ENCODE measurements around the gene E2F3.
"Not testable (repeated sequence)": the region's sequence is repeated elsewhere in the genome, so short reads cannot be mapped to it uniquely, and the experiment has no call there.

E2F3 gene

DNA sequence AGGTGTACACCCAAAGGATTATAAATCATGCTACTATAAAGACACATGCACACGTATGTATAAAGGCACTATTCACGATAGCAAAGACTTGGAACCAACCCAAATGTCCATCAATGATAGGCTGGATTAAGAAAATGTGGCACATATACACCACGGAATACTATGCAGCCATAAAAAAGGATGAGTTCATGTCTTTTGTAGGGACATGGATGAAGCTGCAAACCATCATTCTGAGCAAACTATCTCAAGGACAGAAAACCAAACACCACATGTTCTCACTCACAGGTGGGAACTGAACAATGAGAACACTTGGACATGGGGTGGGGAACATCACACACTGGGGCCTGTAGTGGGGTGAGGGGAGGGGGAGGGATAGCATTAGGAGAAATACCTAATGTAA is 123.5 kb downstream of the E2F3 start:
- H3K36me3 Mint-ChIP-seq; H3K4me1 Mint-ChIP-seq; DNase-seq (ENCODE audit: low spot score in 2 of 2); H3K27ac Mint-ChIP-seq; H3K4me3 Mint-ChIP-seq; ATAC-seq (ENCODE audit: low read depth); H3K27me3 Mint-ChIP-seq; H3K9me3 Mint-ChIP-seq: not testable (repeated sequence)

DNA sequence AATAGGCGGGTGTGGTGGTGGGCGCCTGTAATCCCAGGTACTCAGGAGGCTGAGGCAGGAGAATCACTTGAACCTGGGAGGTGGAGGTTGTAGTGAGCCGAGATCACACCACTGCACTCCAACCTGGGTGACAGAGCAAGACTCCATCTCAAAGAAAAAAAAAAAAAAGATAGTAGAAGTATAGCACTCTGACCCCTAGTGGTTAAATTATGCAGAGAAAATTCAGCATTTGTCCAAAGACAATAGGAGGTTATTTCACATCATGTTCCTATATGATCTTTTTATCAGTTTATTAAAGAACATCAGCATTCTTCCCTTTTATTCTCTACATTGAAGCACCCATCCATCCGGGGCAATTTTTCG is 127.4 kb downstream of the E2F3 start:
- not testable (repeated sequence) for H3K4me1 Mint-ChIP-seq, H3K27ac Mint-ChIP-seq, H3K27me3 Mint-ChIP-seq, H3K36me3 Mint-ChIP-seq, H3K4me3 Mint-ChIP-seq, H3K9me3 Mint-ChIP-seq
- ATAC-seq (ENCODE audit: low read depth) (peak; percentile 74), DNase-seq (ENCODE audit: low spot score in 2 of 2) (peak in 1 of 2 donors; percentile 44)

GRCh38 chr6:20532881-20533280 is 131.2 kb downstream of the E2F3 start:
- H3K27me3 Mint-ChIP-seq: no peaks in the 10 kb centered on the region
- no peak overlapping the region for H3K4me3 Mint-ChIP-seq
- no peak for ATAC-seq (ENCODE audit: low read depth)
- no peak overlapping the region for H3K27ac Mint-ChIP-seq
- H3K9me3 Mint-ChIP-seq: no peaks in the 10 kb centered on the region
- no peak for DNase-seq (ENCODE audit: low spot score in 2 of 2)
- peaks cover 2% of the 10 kb centered on the region for H3K36me3 Mint-ChIP-seq
- peaks cover 11% of the 10 kb centered on the region for H3K4me1 Mint-ChIP-seq

DNA sequence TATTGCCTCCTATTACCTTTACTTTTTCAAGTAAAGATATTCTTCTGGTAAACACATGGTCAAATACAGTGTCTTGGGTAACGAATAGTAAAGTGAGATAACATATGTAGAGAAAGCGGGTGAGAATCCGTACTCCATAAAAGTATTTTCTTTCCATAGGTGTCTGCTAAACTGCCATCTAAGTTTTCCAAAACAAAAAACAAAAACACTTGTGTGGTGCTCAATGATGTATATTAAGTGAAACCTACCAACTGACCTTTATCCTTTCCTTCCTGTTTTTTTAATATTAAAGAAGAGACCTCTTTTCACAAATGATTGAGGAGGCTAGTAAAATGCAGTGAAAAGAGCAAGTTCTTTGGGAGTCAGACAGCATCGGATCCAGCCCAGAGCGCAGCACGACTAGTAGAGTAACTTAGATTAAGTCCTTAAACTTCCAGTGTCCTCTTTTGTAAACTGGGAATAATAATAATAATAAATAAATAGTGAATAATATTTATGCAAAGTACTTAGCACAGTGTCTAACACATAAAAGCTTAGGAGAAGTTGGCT is 132.1 kb downstream of the E2F3 start:
- Mint-ChIP-seq H3K36me3 (peaks cover 5% of the 10 kb centered on the region), H3K27me3 (no peaks in the 10 kb centered on the region), H3K4me3 (peak overlapping the region; percentile 97), H3K9me3 (no peaks in the 10 kb centered on the region), H3K4me1 (peaks cover 16% of the 10 kb centered on the region), H3K27ac (peak overlapping the region; percentile 98)
- ATAC-seq (ENCODE audit: low read depth): no peak
- no peak for DNase-seq (ENCODE audit: low spot score in 2 of 2)

DNA sequence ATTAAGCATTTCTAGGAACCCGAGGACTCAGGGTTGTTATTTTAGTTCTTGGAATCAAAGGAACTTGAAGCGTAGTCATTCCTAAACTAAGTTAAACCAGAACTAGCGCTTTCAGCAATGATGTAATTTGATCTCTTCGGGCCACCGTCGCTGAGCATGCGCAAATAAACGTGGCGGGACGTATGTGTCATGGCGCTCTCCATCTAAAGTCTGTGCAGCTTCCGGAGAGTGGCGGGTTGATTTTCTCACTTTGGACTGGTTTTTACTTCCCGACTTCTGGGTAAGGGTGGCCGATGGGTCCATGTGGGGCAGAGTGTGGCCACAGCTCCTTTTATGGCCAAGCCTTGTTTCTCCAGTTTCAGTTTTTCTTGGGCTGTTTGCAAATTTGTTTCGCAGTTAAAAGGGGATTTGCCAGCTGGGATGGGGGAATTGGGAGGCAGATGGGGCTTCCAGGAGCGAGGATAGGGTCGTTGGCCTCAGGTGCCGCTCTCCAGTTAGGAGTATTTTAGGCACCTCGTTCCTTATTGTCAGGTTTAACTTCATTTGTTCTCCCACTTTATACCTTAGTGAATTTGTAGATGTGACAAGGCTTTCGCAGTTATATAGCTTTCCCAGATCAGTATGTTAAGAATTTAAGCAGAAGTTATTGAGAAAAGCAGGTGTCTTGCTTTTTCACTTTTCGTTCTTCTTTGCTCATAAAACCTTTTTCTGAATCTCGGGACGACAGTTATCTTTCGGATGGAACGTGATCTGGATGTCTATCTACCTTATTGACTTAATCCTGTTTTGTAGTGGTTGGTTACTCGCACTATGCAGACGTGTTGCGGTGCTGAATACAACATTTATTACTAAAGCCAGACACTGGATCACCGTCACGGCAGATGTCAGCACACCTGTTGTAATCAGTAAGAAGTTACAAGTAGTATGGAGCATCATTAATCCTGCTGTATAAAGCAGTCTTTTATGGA is 132.9 kb downstream of the E2F3 start, which contains the start of gene CDKAL1:
CDKAL1 (plus strand) TSS at position 163 of the 968 bp plus-strand sequence. CDS start 11,894 bp downstream, outside the sequence.
- Mint-ChIP-seq H3K9me3 (no peaks in the 10 kb centered on the region), H3K27ac (peak within 1 kb of the TSS; percentile 98), H3K4me3 (peak within 1 kb of the TSS; percentile 97), H3K4me1 (peaks cover 20% of the 10 kb centered on the region), H3K36me3 (peaks cover 8% of the 10 kb centered on the region), H3K27me3 (no peaks in the 10 kb centered on the region)
- peak; percentile 94 for ATAC-seq (ENCODE audit: low read depth)
- DNase-seq (ENCODE audit: low spot score in 2 of 2): peak; percentile 74 to 81

- Mint-ChIP-seq H3K4me1 (peaks cover 26% of the 10 kb centered on the region), H3K27ac (no peak overlapping the region), H3K4me3 (no peak overlapping the region), H3K36me3 (peaks cover 16% of the 10 kb centered on the region), H3K9me3 (no peaks in the 10 kb centered on the region), H3K27me3 (no peaks in the 10 kb centered on the region)
- ATAC-seq (ENCODE audit: low read depth) (no peak), DNase-seq (ENCODE audit: low spot score in 2 of 2) (no peak)
These were observed 136.5 kb downstream of the E2F3 start for GRCh38 chr6:20538131-20538662.

- no peaks in the 10 kb centered on the region for H3K9me3 Mint-ChIP-seq
- no peak overlapping the region for H3K4me3 Mint-ChIP-seq
- H3K27ac Mint-ChIP-seq: no peak overlapping the region
These were observed 137.2 kb downstream of the E2F3 start for GRCh38 chr6:20538907-20539306.

DNA sequence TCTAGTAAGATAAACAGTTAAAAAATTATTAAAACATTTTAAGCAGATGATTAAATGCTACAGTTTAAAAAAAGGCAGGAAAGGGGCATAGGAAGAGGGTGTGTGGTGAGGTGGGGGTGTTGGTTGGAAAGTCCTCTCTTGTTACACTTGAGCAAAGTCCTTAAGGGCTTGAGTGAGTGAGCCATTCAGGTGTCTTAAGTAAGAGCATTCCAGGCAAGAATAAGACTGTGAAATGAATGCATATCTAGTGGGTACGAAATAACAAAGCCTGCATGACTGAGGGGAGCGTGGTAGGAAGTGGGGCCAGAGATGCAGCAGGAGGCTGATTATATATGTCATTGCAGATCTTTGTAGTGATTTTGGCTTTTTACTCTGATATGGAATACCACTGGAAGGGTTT is 137.7 kb downstream of the E2F3 start:
- H3K36me3 Mint-ChIP-seq: peaks cover 18% of the 10 kb centered on the region
- no peak for DNase-seq (ENCODE audit: low spot score in 2 of 2)
- H3K27ac Mint-ChIP-seq: no peak overlapping the region
- no peaks in the 10 kb centered on the region for H3K27me3 Mint-ChIP-seq
- ATAC-seq (ENCODE audit: low read depth): no peak
- peaks cover 26% of the 10 kb centered on the region for H3K4me1 Mint-ChIP-seq
- H3K4me3 Mint-ChIP-seq: no peak overlapping the region
- H3K9me3 Mint-ChIP-seq: no peaks in the 10 kb centered on the region

More at GRCh38 chr6:20538907-20539306, 137.2 kb downstream of the E2F3 start:
- DNase-seq (ENCODE audit: low spot score in 2 of 2): no peak
- Mint-ChIP-seq H3K27me3 (no peaks in the 10 kb centered on the region), H3K36me3 (peaks cover 18% of the 10 kb centered on the region), H3K4me1 (peaks cover 26% of the 10 kb centered on the region)
- ATAC-seq (ENCODE audit: low read depth): no peak

GRCh38 chr6:20540683-20541082 is 139.0 kb downstream of the E2F3 start:
- no peak overlapping the region for H3K4me3 Mint-ChIP-seq
- H3K27ac Mint-ChIP-seq: no peak overlapping the region
- no peaks in the 10 kb centered on the region for H3K27me3 Mint-ChIP-seq
- H3K4me1 Mint-ChIP-seq: peaks cover 21% of the 10 kb centered on the region
- ATAC-seq (ENCODE audit: low read depth) (no peak), DNase-seq (ENCODE audit: low spot score in 2 of 2) (no peak)
- H3K36me3 Mint-ChIP-seq: peaks cover 23% of the 10 kb centered on the region
- no peaks in the 10 kb centered on the region for H3K9me3 Mint-ChIP-seq

DNA sequence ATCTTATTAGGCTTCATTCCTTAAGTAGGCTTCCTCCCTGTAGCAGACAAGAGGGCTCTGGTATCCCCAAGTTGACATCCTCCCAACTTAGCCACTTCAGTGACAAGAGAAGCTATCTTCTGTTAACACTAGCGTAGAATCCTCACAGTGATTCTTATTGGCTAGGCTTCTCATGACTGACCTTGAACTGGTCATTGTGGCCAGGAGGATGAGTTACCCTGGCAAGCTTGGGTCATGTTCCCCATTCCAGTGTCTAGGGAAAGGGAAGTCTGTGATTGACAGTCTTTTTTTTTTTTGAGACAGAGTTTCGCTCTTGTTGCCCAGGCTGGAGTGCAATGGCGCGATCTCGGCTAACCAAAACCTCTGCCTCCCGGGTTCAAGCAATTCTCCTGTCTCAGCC is 139.7 kb downstream of the E2F3 start:
- ATAC-seq (ENCODE audit: low read depth) (no peak), DNase-seq (ENCODE audit: low spot score in 2 of 2) (no peak)
- H3K27me3 Mint-ChIP-seq: no peaks in the 10 kb centered on the region
- peaks cover 17% of the 10 kb centered on the region for H3K4me1 Mint-ChIP-seq
- H3K27ac Mint-ChIP-seq: no peak overlapping the region
- H3K4me3 Mint-ChIP-seq: no peak overlapping the region
- H3K9me3 Mint-ChIP-seq: no peaks in the 10 kb centered on the region
- peaks cover 26% of the 10 kb centered on the region for H3K36me3 Mint-ChIP-seq

DNA sequence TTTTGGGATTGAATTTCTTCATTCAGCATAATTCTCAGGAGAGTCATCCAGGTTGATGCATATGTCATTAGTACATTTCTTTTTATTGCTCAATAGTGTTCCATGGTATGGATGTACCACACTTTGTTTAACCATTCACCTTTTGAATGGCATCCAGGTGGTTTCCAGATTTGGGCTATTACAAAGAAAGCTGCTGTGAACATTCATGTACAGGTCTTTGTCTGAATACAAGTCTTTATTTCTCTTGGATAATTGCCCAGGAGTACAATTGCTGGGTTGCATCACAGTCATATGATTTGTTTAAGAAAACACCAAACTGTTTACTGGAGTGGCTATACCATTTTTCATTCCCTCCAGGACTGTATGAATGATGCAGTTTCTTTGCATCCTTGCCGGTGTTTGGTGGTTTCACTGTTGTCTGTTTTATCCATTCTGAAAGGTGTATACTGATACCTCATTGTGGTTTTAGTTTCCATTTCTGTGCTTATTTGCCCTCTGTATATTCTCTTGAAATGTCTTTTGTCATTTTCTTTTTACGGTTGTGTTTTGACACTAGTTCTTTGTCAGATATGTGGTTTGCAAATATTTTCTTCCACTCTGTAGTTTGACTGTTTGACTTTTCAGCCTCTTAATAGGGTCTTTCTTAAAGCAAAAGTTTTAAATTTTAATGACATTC is 141.4 kb downstream of the E2F3 start:
- ATAC-seq (ENCODE audit: low read depth) (no peak), DNase-seq (ENCODE audit: low spot score in 2 of 2) (no peak)
- Mint-ChIP-seq H3K36me3 (peaks cover 22% of the 10 kb centered on the region), H3K4me1 (peaks cover 14% of the 10 kb centered on the region), H3K27me3 (no peaks in the 10 kb centered on the region), H3K27ac (no peak overlapping the region), H3K4me3 (no peak overlapping the region), H3K9me3 (no peaks in the 10 kb centered on the region)

Measured in memory B cell (primary cell).